CD4-positive, alpha-beta T cell treated with Interleukin-15 for 4 hours (primary cell): ENCODE measurements around the gene TRMT10C.
"Not testable (repeated sequence)": the region's sequence is repeated elsewhere in the genome, so short reads cannot be mapped to it uniquely, and the experiment has no call there.

ENCODE experiments used
- DNase-seq: peaks from one replicate; pipeline ENCODE4 v3.0.0-alpha.2; 2020; ENCODE audit warnings: low spot score

Gene TRMT10C

DNA sequence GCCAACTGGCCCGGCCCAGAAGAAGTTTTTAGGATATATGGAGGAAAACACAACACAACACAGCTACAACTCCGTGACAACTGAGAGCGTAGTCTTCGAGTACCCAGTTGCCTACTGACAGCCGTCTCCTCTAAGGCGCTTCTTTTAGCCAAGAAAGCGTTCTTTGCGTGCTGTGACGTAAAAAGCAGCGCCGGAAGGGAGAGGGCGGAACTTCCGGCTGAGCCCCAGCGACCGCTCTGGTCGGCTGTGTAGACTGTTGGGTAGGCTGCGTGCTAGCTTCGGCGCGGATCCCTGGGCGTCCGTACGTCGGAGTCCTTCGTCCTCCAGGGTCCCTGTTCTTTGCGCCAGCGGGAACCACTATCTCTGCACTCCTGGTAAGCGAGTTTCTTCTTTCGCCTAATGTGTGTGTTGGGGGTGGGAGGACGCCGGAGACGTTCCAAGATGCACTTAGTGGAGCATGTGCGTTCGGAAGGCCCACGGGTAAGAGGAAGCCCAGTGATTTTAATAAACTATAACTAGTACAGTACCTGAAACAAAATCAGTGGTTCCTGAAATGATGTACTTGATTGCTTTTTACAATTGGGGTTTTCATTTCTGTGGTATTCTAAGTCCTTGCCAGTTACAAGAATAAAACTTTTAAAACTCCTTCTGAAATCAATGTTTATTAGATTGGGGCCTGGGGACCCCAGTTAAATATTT, at the start of gene TRMT10C:
TSS of gene TRMT10C (plus strand) at position 239 of the 699 bp plus-strand sequence. CDS start 2,914 bp downstream, outside the sequence.
- DNase-seq = peak; percentile 94

DNA sequence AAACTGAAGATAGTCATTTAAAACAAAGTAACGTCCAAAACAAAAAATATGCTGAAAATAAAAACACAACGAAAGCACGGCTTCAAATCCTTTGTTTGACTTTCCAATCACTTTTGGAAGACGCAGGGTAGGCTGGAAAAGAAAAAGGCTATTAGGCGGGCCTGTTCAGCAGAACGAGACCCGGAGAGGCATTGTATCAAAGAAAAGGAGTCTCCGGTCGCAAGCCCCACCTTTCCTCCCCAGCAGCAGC, 49.3 kb upstream of the TRMT10C start:
- DNase-seq = peak; percentile 35

DNA sequence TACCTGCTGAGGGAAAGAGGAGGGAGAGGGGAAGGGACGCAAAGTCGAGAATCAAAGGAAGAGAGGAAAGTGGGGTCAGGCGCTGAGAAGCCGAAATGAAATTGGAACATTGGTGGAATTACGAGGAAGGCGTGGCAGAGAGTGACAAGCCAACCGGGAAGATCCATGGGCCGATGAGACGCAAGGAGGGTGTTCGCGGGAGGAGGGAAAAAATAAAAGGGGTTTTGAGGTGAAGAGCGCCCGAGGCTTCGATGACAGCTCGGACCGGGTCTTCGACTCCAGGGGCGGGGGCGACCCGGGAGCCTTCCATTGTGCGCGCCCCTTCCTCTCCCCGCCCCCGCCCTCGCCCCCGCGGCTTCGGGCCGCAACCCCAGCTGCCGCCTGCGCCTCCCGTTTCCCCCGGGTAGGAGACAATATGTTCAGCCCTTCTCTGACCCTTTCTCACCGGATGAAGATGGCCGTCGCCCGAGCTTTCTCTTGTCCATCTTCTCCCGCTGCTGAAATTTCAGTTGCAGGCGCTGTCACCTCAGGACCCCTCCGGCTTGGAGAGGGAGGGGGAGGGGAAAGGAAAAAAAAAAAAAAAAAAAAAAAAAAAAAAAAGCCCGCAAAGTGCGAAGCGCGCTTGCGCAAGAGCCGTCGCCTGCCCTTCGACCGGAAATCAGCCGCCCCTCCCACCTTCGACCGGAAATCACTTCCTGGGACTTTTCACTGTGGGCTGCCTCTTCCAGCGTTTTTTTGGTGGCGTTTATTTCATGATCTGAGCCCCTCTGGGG, 48.8 kb upstream of the TRMT10C start, which contains the start of gene SENP7:
TSS of gene SENP7 (minus strand) at position 567 of the 773 bp plus-strand sequence. CDS start at position 485, 82 bp downstream.
- DNase-seq = peak; percentile 75

DNA sequence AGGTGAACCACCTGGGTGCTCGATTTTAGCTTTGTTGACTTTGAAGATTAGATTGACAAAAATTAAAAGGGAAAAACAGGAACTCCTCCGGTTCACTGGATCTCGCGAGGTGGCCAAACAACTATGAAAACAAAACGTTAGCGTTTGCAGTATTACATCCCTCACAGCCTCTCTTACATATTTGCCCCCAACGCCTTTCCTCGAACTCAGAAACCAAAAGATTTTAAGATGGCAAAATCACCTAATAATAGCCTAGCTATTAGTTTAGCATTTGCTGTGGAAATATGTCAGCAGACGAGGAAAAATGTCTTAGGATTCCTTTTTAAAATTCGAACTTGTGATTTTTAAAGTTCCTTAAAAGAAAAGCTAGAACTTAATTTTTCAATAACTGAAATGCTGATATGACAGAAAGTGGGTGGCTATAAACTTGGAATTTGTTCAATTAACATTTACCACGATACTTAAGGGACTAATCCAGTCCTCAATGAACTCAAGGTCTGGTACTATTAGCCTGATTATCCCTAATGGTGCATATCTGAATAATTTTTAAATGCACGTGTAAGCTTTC, 48.2 kb upstream of the TRMT10C start:
- DNase-seq = no peak

DNA sequence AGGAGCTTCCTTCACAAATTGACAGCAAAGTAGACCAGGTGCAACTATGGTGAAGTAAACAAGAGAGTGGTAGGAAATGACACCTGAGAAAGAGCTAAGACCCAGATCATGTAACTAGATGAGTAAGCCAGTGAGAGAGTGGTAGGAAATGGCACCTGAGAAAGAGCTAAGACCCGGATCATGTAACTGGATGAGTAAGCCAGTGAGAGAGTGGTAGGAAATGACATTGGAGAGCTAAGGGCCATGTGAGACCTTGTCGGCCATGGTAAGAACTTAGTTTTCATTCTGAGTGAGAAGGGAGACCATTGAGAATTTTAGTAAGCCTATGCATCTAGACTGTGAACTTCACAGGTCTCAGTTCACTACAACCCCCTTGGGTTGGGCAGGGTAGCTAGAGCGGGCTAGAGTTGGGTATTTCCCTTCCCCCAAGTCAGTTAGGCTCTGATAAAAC, 43.2 kb upstream of the TRMT10C start:
- DNase-seq = peak; percentile 84

DNA sequence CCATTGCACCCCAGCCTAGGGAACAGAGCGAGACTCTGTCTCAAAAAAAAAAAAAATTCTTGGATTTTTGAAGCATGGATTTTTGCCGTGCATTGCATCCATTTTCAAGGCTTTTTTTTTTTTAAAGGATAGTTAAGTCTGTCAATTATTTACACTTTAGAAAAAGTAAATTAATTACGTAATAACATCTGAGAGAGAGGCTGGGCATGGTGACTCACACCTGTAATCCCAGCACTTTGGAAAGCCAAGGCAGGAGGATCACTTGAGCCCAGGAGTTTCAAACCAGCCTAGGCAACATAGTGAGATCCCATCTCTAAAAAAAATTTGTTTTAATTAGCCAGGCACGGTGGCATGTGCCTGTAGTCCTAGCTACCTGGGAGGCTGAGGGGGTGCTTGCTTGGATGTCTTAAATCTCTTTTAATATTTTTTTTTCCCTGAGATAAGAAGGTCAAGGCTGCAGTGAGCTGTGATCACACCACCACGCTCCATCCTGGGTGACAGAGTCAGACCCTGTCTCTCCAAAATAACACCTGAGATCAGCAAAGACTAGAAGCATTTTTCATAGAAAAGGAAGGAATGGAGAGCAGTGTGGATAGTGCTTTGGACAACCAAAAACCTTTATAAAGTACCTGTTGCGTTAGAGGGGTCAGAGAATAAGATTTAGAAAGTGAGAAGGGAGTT, 41.8 kb upstream of the TRMT10C start:
- DNase-seq = no peak

DNA sequence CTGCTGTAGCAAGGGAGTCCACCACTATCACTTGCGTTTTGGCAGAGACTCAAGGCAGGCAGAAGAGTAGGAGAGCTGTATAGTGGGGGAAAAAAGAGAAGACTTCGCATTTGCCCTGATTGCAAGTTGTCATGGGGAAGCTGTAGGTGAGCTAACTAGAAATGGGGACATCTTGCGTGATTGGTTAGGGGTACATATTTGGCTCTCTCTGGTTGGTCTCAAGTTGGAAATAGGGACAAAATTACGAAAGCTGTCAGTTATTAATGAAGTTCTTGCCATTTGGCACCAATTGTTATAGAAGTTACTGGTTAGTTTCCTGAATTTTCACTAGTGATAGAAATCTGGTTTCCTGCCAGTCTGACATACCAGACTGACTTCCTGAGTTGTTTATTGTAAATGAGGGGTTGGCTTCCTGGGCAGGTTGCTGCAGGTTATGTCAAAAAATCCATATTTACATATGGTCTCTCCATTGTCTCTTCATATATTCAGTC, 40.4 kb upstream of the TRMT10C start:
- DNase-seq = peak; percentile 73

DNA sequence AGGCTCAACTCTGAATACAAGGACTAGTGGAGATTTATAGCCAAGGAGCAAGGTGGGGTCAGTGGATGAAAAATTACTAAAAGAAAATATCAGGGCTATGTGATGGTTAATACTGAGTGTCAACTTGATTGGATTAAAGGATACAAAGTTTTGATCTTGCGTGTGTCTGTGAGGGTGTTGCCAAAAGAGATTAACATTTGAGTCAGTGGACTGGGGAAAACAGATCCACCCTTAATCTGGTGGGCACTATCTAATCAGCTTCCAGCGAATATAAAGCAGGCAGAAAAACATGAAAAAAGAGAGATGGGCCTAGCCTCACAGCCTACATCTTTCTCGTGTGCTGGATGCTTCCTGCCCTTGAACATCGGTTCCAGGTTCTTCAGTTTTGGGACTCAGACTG, 34.2 kb upstream of the TRMT10C start:
- no peak for DNase-seq

DNA sequence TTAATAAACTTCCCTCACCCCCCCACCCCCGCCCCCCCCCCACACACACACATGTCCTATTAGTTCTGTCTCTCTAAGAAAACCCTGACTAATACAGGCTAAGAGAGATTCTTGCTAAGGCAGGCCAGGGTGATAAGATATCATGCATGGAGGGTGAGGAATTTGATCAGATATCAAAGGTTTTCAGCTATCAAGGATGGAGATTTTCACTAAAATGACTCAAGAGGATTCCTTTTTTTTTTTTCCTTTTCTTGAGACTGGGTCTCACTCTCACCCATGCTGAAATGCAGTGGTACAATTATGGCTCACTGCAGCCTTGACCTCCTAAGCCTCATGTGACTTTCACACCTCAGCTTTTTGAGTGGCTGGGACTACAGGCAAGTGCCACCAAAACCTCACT, 33.8 kb upstream of the TRMT10C start:
- DNase-seq = no peak

DNA sequence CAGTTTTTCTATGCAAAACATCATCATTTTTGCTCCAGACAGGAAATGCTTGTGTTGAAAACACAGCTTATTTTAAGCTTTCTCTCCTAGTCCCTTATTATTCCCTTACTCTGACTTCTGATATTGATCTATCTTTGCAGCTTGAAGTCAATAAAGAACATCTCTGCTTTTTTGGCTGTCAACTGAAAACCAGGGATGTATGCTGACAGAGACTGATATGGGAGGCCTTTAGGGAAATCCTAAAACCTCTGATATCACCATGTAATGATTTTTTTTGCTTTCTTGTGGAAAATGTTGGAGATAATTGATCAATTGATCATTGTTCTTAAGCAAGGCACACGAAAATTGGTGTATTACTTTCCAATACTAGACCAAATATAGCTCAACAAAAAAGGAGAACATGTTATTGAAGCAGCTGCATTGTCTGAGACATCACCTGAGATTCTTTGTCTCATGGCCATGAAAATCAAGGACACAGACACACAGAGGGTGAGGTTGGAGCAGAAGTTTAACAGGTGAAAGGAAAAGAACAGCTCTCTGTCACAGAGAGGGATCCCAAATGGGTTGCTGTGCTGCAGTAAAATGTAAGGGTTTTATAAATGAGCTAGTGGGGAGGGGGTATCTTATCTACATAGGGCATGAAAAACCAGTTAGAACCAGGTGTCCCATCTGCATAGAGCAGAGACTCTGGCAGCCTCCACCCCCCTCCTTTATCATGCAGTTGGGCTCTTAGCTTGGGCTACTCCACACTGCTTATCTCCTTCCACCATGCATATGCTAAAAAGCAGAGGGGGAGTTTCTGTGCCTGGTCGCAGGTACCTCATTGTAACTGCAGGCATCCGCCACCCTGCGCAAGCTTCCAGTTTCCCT, 31.6 kb upstream of the TRMT10C start:
- no peak for DNase-seq

DNA sequence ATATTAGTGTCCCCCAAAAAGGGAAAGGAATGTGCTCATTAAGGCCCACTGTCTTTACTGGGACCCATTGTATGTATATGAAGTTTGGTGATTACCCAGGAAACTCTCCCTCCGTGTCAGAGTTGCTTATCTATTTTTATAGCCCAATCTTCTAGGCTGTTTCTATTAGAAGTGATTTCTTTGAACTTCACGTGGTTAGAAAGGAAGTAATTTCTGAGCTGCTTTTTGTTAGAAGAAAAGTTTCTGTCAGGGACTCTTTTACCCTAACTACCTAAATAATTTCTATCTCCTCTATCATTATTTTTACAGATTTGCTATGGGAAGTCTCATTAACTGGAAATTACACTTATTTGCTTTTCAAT, 31.0 kb upstream of the TRMT10C start:
- peak; percentile 35 for DNase-seq

DNA sequence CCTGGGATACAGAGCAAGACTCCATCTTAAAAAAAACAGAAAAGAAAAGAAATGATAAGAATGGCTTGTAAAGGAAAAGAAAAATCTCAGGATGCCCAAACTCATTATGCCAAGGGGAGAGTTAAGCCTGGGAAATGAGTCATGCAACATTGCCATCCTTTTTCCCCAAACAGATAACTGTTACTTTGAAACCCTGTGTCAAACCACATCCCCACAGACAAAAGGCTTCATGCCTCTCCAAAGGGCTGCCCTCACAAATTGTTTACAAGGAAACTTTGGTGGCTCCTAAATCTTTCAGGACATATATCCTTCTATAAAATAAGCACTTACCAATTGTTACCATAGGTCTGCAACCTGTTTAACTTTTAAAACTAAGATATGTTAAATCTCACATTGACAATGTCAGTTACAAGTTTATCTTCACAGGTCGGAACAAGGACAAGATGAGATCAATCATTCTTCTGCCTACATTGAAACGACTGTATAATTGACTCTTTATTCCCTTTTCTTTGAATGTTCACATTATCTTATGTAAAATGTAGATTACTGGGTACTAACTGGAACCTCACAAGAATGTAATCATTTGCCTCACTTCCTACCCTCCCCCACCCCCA, 30.1 kb upstream of the TRMT10C start:
- DNase-seq = peak; percentile 56

DNA sequence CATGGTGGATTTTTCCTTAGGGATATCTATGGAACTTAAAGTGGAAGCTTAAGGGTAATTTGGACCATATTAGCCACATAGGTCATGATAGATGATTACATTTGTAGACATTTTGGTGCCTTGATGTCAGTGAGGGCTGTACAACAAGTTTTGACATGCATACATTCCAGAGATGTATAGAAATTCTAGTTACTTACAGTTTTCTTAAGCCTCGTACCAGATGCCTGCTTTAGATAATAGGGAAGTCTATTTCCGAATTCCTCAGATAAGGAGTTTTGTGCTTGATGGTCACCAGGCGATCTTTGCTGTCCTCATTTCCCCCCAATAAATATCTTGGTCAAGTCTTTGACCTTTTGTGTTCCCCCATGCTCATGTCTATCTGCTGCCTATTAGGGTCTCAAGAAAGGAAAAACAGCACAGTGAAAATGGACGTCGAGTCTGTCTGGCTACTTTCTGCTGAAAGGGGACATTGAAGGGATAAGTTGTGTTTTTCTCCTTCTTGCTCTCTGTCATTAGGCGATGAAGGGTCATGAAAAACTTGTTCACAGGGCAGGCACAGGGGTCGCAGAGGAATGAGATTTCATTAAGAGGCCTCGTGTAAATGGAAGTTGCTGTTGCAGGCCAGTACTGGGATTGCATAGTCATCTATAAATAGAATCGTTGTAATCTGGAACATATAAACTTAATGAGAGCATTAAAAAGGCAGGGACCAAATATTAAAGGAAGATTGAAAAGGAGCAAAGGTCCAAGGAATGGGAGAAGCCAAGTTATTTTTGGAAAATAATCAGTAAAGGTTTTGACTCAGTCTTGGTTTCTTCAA, 28.7 kb upstream of the TRMT10C start:
- DNase-seq = no peak

DNA sequence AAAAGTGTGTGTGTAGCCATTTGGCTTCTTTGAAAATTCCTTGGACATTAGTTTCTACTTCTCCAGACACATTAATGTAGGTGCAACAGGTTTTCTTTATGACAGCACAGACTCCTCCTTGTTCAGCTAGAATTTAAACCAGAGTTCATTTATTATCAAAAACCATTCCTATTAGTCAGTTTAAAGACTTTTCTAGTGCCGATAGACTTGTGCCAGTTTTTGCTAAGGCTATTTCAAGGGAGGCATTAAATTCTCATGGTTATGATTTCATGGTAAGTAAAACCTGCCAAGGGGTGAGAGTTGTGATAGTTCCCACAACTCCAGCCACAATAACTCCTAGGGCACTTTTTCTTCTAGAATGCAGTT, 28.1 kb upstream of the TRMT10C start:
- no peak for DNase-seq

DNA sequence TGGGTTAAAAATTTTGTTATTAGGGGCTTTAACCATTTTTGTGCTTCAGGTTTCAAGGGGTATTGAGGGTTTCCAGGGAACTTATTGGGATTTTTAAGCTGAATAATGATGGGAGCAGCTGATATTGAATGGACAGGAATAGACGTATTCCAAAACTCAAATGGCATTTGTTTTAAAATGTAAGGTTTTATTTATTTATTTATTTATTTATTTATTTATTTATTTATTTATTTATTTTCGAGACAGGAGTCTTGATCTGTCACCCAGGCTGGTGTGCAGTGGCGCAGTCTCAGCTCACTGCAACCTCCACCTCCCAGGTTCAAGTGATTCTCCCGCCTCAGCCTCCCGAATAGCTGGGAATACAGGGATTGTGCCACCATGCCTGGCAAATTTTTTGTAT, 26.4 kb upstream of the TRMT10C start:
- DNase-seq = no peak

DNA sequence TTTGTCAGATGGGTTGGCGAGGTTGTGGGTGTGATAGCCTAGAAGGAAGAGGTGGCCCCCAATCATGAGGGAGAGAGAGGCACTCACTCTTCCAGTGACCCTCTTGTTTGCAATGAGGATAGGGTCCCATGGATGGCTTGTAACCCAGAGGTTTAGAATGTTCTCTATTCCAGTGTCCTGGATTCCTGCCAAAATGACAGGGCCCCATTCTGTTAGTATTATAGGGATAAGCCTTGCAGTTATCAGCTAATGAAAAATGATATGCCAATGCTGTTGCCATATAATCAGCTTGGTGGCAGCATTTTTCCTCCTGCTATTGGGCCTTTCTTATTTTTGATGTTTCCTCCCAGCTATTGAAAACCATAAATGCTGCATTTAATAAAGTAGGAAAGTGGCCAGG, 25.4 kb upstream of the TRMT10C start:
- no peak for DNase-seq

DNA sequence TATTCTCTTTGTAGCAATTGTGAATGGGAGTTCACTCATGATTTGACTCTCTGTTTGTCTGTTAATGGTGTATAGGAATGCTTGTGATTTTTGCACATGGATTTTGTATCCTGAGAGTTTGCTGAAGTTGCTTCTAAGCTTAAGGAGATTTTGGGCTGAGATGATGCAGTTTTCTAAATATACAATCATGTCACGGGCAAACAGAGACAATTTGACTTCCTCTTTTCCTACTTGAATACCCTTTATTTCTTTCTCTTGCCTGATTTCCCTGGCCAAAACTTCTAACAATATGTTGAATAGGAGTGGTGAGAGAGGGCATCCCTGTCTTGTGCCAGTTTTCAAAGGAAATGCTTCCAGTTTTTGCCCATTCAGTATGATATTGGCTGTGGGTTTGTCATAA, 24.7 kb upstream of the TRMT10C start:
- DNase-seq = not testable (repeated sequence)

DNA sequence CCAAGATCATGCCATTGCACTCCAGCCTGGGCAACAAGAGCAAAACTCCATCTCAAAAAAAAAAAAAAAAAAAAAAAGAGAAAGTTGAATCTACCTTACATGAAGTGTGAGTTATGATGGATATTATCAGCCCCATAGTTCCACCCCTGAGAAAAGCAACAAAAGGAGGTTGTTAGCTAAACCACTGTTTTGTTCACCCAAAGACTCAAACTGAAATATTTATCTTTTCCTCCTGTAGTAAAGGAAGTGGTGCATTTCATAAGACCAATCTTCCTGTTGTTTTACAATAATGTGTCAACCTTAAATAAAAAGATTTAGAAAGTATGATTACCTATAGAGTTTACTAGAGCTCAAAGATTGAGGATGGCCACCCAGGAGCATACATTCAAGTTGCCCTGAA, 18.7 kb upstream of the TRMT10C start:
- peak; percentile 22 for DNase-seq

DNA sequence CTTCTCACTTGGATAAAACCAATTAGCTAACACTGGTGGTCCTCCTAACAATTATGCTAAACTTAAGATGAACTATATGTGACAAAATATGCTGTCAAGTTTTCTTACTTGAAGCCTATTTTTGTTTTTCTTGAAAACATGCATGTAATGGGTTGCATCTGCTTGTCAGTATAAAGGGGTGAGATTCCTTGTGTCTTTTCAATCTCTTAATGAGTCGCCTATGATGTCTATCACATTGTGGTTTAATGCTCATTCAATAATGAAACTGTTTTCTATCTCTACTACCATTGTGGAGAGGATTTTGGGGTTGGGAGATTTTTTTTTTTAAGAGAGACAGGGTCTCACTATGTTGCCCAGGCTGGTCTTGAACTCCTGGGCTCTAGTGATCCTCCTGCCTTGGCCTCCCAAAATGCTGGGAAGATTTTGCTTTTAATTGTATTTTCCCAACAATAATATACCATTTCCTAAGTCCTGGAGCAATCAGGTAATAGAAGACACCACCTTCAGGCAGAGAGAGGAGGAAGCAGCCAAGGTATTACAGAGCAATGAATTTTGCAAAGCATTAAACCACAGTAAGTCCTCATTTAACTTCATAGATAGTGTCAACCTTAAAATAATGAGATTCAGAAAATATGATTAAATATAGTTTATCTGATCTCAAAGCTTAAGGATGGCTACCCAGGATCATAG, 17.4 kb upstream of the TRMT10C start:
- no peak for DNase-seq
